GM18507 (cell line): ENCODE measurements around the gene GRK5.
"Not testable (repeated sequence)": the region's sequence is repeated elsewhere in the genome, so short reads cannot be mapped to it uniquely, and the experiment has no call there.

Experiments
- DNase-seq: peaks from one replicate; pipeline ENCODE4 v3.0.0; 2011; ENCODE audit warnings: low read depth; ENCODE audit not compliant: insufficient read length; ENCODE audit errors: extremely low spot score
- FAIRE-seq: peaks from 2 replicates; lab custom pipeline; 2011; peaks lifted over from hg19 to GRCh38; lab: Jason Lieb, UNC

GRK5 gene

DNA sequence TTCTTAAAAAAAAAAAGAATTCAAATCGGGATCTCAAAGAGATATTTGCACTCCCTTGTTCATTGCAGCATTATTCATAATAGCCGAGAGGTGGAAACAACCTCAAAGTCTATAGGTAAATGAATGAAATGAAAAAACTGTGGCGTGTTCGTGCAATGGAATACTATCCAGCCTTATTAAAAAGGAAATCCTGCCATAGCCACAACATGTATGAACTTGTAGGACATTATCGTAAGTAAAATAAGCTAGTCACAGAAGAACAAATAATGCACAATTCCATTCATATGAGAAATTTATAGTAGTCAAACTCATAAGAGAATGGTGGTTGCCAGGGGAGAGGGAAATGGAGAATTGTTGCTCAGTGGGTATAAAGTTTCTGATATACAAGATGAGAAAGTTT is 37.9 kb downstream of the GRK5 start:
- FAIRE-seq = no peak
- no peak for DNase-seq

DNA sequence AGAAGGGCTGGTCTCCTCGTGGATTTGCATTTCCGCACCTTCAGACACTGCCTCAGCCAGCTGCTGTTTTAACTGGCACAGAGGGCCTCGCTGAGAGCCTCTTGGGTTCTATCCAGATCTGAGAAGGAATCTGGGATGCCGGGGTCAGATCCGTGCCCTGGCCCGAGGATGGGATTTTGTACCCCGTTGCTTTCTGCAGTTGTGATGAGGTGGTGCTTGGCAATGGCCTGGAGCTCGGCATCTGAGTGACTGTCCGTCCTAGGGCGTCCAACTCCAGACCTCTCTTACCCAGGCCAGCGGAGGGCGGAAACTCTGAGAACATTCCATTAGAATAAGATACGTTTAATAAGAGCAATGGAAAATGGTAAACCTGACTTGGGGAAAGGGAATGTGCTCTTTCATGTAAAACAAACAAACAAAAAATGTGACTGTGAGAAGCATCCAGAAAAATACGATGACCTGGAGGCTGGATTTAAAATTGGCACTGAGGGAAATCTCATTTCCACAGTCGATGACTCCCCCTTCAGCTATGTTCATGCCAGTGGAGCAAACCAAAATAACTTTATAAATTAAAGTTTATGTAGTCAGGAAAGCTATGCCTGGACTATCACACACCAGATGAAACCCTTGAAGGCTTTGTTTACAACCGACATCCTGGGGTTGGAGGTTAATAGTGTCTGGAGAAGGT is 39.6 kb downstream of the GRK5 start:
- no peak for DNase-seq

DNA sequence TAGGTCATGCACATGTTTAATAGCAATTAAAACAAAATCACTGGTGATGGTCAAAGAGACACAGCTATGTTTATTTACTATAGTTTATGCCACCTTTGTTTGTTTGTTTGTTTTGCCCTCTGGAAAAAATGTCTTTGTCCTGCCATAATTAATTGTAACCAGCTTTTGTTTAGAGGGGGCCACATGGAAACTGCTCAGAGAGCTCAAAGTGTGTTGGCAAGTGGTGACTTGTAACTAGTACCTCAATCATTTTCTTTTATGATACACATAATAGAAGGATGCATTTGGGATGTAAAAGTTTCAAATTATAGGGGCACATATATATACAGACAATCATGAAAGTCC is 40.2 kb downstream of the GRK5 start:
- DNase-seq (no peak), FAIRE-seq (no peak)

More for the DNA sequence above, 39.6 kb downstream of the GRK5 start:
- FAIRE-seq = no peak

GRCh38 chr10:119248184-119248583 is 40.8 kb downstream of the GRK5 start:
- FAIRE-seq = no peak

GRCh38 chr10:119248681-119249080 is 41.3 kb downstream of the GRK5 start:
- no peak for DNase-seq
- FAIRE-seq = no peak

More at GRCh38 chr10:119248184-119248583, 40.8 kb downstream of the GRK5 start:
- DNase-seq = no peak

DNA sequence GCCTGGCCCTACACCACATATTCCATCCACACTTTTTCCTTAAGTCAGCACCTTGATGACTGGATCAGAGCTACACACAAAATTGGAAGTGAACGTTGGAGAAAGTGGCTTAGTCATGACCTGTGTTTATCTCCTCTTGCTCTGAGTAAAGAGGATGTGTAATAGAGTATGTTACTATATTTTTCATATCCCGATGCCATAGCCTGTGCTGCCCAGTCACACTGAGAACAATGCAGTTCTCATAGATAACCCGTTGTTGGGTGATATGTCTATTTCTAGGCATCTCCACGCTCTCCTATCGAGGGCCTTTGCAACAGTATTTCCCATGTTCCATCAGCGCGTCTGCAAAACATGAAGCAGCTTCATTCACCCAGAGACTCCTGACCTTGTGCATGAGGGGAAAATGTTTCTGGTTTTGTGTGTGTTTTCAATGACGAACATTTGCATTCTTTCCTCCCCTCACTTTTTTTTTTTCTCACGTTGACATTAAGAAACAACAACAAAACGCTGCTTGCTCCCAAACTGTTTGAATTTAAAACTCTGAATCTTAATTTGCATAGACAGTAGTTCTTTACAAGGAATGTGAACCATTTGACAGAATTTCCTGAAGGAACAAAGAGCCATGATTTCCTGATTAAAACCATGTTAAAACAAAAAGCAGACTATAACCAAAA is 43.4 kb downstream of the GRK5 start:
- DNase-seq (no peak), FAIRE-seq (no peak)

DNA sequence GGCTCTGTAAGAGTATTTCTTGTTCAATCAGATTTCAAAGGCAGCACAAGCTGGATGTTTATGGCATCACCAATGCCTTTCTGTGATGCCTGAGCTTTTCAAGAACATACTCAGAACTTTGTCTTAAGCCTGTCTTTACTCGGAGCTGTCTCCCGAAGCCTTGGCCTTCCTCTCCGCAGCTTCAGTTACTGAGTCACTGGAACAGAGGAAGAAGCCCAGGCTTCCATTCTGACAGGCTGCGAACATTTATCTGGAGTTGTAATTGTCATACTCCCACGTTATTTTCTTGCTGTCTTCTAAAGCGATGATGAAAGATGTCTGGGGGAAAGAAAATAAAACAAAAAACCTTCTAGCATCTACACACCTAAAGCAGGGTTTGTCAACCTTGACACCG is 43.9 kb downstream of the GRK5 start:
- no peak for FAIRE-seq
- DNase-seq = no peak

- no peak for DNase-seq
- no peak for FAIRE-seq
These were observed 44.7 kb downstream of the GRK5 start for GRCh38 chr10:119252051-119252465.

GRCh38 chr10:119252470-119253151 is 45.2 kb downstream of the GRK5 start:
- FAIRE-seq = no peak
- DNase-seq = no peak

GRCh38 chr10:119253433-119254174 is 46.2 kb downstream of the GRK5 start:
- no peak for DNase-seq
- no peak for FAIRE-seq

DNA sequence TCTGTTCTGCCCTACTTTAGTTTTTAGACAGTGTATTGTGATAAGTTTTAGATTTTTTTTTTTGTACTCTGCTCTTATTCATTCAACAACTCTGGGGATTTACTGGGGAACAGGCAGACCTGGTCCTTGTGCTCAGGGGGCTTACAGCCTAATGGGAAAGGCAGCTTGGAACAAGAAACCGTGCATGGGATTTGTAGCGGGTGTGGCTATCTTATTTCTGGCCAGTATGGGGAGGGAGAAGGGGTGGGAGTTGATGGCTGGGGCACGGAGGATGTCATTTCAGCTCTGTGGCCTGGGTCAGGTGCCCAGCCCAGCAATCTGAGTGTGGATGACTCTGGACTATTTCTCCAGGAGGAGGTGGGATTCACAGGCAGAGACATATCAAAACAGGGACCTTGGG is 47.0 kb downstream of the GRK5 start:
- FAIRE-seq = no peak
- DNase-seq = no peak

DNA sequence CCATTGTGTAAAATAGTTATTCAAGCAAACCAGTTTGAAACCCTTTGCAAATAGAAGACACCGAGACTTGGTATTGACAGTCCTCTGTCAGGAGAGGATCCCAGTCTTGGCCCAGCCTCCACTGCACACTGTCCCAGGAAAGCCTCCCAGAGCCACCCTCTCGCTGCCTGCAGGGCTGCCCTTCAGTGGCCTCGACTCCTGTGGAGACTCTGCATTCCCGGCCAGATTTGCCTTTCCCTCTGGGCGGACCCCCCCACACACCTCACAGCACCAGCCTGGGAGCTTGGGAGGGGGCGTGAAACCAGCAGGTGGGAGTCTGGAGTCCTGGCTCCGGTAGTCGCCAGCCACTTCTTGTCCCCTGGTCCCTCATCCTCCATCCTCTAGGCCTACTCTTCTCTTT is 48.7 kb downstream of the GRK5 start:
- FAIRE-seq (no peak), DNase-seq (no peak)

- DNase-seq (no peak), FAIRE-seq (no peak)
These were observed 49.5 kb downstream of the GRK5 start for GRCh38 chr10:119256897-119257296.

GRCh38 chr10:119257899-119258419 is 50.6 kb downstream of the GRK5 start:
- no peak for DNase-seq
- no peak for FAIRE-seq

GRCh38 chr10:119259345-119259744 is 52.0 kb downstream of the GRK5 start:
- no peak for FAIRE-seq
- DNase-seq = no peak

GRCh38 chr10:119261016-119261415 is 53.6 kb downstream of the GRK5 start:
- DNase-seq, FAIRE-seq: not testable (repeated sequence)

DNA sequence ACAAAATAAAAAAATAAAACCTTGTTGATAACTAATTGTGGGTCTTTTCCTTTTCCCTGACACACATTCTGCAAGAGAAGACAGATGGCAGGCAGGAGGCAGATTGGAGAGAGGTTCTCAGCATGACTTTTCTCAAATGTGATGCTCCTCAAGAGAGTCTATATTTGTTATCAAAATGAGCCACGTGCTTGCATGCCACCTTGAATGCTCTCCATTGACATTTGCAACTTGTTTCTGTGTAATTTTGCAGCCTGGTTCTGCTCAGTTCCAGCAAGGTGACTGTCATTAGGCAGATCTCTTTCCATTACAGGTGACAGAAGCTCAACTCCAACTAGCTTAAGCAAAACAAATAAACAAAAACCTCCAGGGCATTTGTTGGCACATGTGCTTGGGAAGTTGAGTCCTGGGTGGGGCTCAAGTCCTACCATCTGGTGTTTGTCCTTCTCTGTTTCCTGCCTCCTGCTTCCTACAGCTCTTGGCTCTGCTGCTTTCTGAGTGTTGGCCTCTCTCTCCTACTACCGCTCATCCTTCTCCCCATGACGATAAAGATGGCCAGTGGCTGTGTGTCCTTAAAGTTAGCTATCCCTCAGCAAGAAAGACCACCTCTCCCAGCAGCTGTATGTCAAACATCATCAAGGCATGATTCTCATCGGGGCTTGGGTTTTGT is 56.7 kb downstream of the GRK5 start:
- DNase-seq = no peak
- no peak for FAIRE-seq

- DNase-seq (no peak), FAIRE-seq (no peak)
These were observed 58.3 kb downstream of the GRK5 start for GRCh38 chr10:119265691-119266090.

GRCh38 chr10:119267384-119267783 is 60.0 kb downstream of the GRK5 start:
- FAIRE-seq (no peak), DNase-seq (no peak)
